ENCODE measurements around the gene CEACAM4.

GRCh38 chr19:41575998-41576397 lies 50.9 kb downstream of the CEACAM4 start, which contains the start of gene CEACAM21:
- no peak for TF ChIP-seq CTCF (IDR thresholded peaks at IDR 0.05)
- no peak for TF ChIP-seq ZFX (IDR thresholded peaks at IDR 0.05; ENCODE audit: borderline replicate concordance)
